ENCODE data around the gene UNK. TPM values are rescaled to one million over a fixed set of nuclear protein-coding genes. Genes with fewer than 3 reads are reported as not detected.

UNK gene
- total RNA-seq, 1 donor from 2014 or later, result 10.9 TPM

GRCh38 chr17:75822119-75822799 lies 37.7 kb downstream of the UNK start:
- no peak for DNase-seq

- no peak for DNase-seq
These were observed 38.2 kb downstream of the UNK start for GRCh38 chr17:75822800-75823166.

- no peak for DNase-seq
These were observed 38.8 kb downstream of the UNK start for GRCh38 chr17:75823257-75824041.

GRCh38 chr17:75824050-75824552 lies 39.5 kb downstream of the UNK start:
- no peak for DNase-seq

GRCh38 chr17:75824666-75825065 lies 40.1 kb downstream of the UNK start:
- DNase-seq, result no peak

- no peak for DNase-seq
These were observed 40.5 kb downstream of the UNK start for GRCh38 chr17:75825149-75825552.

- DNase-seq, result no peak
These were observed 41.3 kb downstream of the UNK start for GRCh38 chr17:75825748-75826370.

- DNase-seq, result peak; percentile 45
These were observed 42.1 kb downstream of the UNK start for GRCh38 chr17:75826561-75827307.

GRCh38 chr17:75827308-75828075 lies 42.9 kb downstream of the UNK start:
- DNase-seq, result peak; percentile 87

GRCh38 chr17:75828076-75828400 lies 43.4 kb downstream of the UNK start:
- no peak for DNase-seq

- no peak for DNase-seq
These were observed 44.1 kb downstream of the UNK start for GRCh38 chr17:75828741-75829140.

- no peak for DNase-seq
These were observed 45.1 kb downstream of the UNK start for GRCh38 chr17:75829747-75830146.

GRCh38 chr17:75830164-75831031 lies 45.8 kb downstream of the UNK start:
- peak; percentile 52 for DNase-seq

GRCh38 chr17:75831032-75831571 lies 46.5 kb downstream of the UNK start:
- DNase-seq, result no peak

- peak; percentile 45 for DNase-seq
These were observed 47.6 kb downstream of the UNK start for GRCh38 chr17:75832164-75832651.

GRCh38 chr17:75832652-75833400 lies 48.2 kb downstream of the UNK start:
- DNase-seq, result no peak

GRCh38 chr17:75834279-75834920 lies 49.8 kb downstream of the UNK start:
- DNase-seq, result no peak

GRCh38 chr17:75834928-75835653 lies 50.5 kb downstream of the UNK start:
- no peak for DNase-seq

- no peak for DNase-seq
These were observed 51.0 kb downstream of the UNK start for GRCh38 chr17:75835654-75835987.
